Neural crest cell (in vitro differentiated cells): ENCODE data around the gene PF4V1. TPM values are rescaled to one million over a fixed set of nuclear protein-coding genes. Genes with fewer than 3 reads are reported as not detected.

Experiments used
- DNase-seq: peaks from one replicate; pipeline ENCODE4 v3.0.0; 2021; ENCODE audit warnings: low read depth, mixed read lengths, low spot score
- H3K27ac Mint-ChIP-seq: one replicate; pipeline ENCODE4 v1.8.0; 2021; ENCODE audit warnings: mild to moderate bottlenecking, mixed read lengths; ENCODE audit not compliant: unreplicated experiment
- H3K27me3 Mint-ChIP-seq: 2 replicates; pipeline ENCODE4 v1.8.0; 2021; ENCODE audit warnings: low read depth, mild to moderate bottlenecking, mixed read lengths
- H3K36me3 Mint-ChIP-seq: 2 replicates; pipeline ENCODE4 v1.8.0; 2021; ENCODE audit warnings: low read depth, mild to moderate bottlenecking, mixed read lengths
- H3K4me1 Mint-ChIP-seq: 2 replicates; pipeline ENCODE4 v1.8.0; 2021; ENCODE audit warnings: mixed read lengths
- H3K4me3 Mint-ChIP-seq: one replicate; pipeline ENCODE4 v1.8.0; 2021; ENCODE audit warnings: mild to moderate bottlenecking, mixed read lengths
- H3K9me3 Mint-ChIP-seq: 2 replicates; pipeline ENCODE4 v1.8.0; 2021; ENCODE audit warnings: mixed read lengths
- total RNA-seq: library from RNA; stranded (reverse); gene quantifications from 2 replicates; pipeline ENCODE4 v1.2.1, GENCODE V29; 2021
- TF ChIP-seq, protein P1 (sequence below): fragments of 200-600 bp; sonication (generic); conservative IDR thresholded peaks from 2 replicates; pipeline ENCODE4 v1.5.0; 2021; ENCODE audit warnings: antibody characterized with exemption, mild to moderate bottlenecking

Gene PF4V1
- total RNA-seq, 1 donor from 2014 or later, result not detected

- Mint-ChIP-seq H3K36me3 (peaks cover 2% of the 10 kb centered on the region), H3K27me3 (peaks cover 2% of the 10 kb centered on the region), H3K9me3 (peaks cover 7% of the 10 kb centered on the region), H3K27ac (no peak overlapping the region), H3K4me1 (no peaks in the 10 kb centered on the region), H3K4me3 (no peak overlapping the region)
- DNase-seq, result no peak
- TF ChIP-seq, protein P1, sequence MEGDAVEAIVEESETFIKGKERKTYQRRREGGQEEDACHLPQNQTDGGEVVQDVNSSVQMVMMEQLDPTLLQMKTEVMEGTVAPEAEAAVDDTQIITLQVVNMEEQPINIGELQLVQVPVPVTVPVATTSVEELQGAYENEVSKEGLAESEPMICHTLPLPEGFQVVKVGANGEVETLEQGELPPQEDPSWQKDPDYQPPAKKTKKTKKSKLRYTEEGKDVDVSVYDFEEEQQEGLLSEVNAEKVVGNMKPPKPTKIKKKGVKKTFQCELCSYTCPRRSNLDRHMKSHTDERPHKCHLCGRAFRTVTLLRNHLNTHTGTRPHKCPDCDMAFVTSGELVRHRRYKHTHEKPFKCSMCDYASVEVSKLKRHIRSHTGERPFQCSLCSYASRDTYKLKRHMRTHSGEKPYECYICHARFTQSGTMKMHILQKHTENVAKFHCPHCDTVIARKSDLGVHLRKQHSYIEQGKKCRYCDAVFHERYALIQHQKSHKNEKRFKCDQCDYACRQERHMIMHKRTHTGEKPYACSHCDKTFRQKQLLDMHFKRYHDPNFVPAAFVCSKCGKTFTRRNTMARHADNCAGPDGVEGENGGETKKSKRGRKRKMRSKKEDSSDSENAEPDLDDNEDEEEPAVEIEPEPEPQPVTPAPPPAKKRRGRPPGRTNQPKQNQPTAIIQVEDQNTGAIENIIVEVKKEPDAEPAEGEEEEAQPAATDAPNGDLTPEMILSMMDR, result no peak
These were observed 29.3 kb upstream of the PF4V1 start for GRCh38 chr4:73823760-73824159.

- Mint-ChIP-seq H3K9me3 (peaks cover 7% of the 10 kb centered on the region), H3K36me3 (peaks cover 2% of the 10 kb centered on the region), H3K27me3 (no peaks in the 10 kb centered on the region), H3K4me1 (no peaks in the 10 kb centered on the region), H3K4me3 (no peak overlapping the region), H3K27ac (no peak overlapping the region)
- TF ChIP-seq, protein P1, result no peak
- no peak for DNase-seq
These were observed 24.1 kb upstream of the PF4V1 start for GRCh38 chr4:73828956-73829355.

DNA sequence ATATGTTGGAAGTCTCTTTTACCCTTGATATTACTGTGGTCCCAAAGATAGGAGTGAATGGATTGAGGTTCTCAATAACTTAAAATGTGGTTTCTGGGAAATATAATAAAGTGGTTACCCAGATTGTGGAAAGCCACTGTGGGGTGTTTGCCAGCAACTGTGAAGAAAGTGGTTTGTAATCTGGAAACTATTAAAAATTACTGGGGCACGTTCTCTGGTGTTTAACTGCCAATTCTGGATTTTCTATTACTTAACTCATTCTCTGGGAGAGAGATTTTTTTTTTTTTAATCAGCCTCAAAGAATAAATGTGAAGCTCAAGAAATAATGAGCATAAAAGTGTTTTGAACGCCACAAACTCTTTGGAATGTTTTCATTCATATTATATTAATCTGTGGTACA is 21.5 kb upstream of the PF4V1 start:
- Mint-ChIP-seq H3K36me3 (peaks cover 2% of the 10 kb centered on the region), H3K9me3 (peaks cover 4% of the 10 kb centered on the region), H3K4me1 (peaks cover 5% of the 10 kb centered on the region), H3K4me3 (no peak overlapping the region), H3K27me3 (peaks cover 5% of the 10 kb centered on the region), H3K27ac (no peak overlapping the region)
- DNase-seq, result no peak
- TF ChIP-seq, protein P1, result no peak

GRCh38 chr4:73832651-73833237 is 20.4 kb upstream of the PF4V1 start:
- H3K9me3 Mint-ChIP-seq, result peaks cover 3% of the 10 kb centered on the region

DNA sequence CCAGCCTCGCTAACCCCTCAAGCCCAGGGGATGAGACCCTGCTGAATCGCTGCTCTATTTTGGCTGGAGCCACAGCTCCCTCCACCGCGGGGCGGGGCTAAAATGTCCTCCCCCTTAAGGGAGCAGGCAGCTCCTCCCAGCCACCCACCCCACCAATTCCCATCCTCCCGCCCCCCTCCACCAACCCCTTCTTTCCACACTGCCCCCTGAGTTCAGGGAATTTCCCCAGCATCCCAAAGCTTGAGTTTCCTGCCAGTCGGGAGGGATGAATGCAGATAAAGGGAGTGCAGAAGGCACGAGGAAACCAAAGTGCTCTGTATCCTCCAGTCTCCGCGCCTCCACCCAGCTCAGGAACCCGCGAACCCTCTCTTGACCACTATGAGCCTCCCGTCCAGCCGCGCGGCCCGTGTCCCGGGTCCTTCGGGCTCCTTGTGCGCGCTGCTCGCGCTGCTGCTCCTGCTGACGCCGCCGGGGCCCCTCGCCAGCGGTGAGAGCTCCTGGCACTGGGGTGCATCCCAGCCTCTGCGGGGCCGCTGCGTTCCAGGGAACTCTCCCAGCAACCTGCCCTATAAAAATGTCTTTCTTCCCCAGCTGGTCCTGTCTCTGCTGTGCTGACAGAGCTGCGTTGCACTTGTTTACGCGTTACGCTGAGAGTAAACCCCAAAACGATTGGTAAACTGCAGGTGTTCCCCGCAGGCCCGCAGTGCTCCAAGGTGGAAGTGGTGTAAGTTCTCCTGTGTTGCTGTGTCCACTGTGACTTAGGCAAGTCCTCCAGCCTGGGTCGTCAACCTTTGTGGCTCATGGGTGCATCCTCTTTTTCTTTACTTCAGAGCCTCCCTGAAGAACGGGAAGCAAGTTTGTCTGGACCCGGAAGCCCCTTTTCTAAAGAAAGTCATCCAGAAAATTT is 16.5 kb upstream of the PF4V1 start, which contains the start of gene CXCL6:
CXCL6 (plus strand) TSS at position 306 of the 907 bp plus-strand sequence; CDS start at position 379, 73 bp downstream.
- peak within 1 kb of the TSS; percentile 84 for H3K4me3 Mint-ChIP-seq
- TF ChIP-seq, protein P1, result no peak
- DNase-seq, result peak; percentile 36
- H3K27ac Mint-ChIP-seq, result no peak within 1 kb of the TSS
- H3K9me3 Mint-ChIP-seq, result no peaks in the 10 kb centered on the region
- H3K4me1 Mint-ChIP-seq, result peaks cover 12% of the 10 kb centered on the region
- H3K27me3 Mint-ChIP-seq, result peaks cover 41% of the 10 kb centered on the region
- H3K36me3 Mint-ChIP-seq, result no peaks in the 10 kb centered on the region

More at GRCh38 chr4:73832651-73833237, 20.4 kb upstream of the PF4V1 start:
- Mint-ChIP-seq H3K27me3 (peaks cover 17% of the 10 kb centered on the region), H3K36me3 (peaks cover 2% of the 10 kb centered on the region), H3K4me3 (no peak overlapping the region), H3K4me1 (peaks cover 12% of the 10 kb centered on the region), H3K27ac (no peak overlapping the region)
- no peak for DNase-seq
- TF ChIP-seq, protein P1, result no peak
